K562 (cell line): Measurements from ENCODE around the gene VDAC1. TPM values are rescaled to one million over a fixed set of nuclear protein-coding genes. Genes with fewer than 3 reads are reported as not detected.
"Not testable (repeated sequence)": the region's sequence is repeated elsewhere in the genome, so short reads cannot be mapped to it uniquely, and the experiment has no call there.

ENCODE experiments used
- ATAC-seq: fragments of 200-7000 bp; cut with Tn5 transposase; 3 replicates; pipeline ENCODE4 v1.9.1; 2020; ENCODE audit warnings: moderate library complexity
- BruUV-seq: library from RNA; stranded (reverse); fragments of 400-500 nt; replicated peaks from 2 replicates; lab custom pipeline; 2021; lab: Mats Ljungman, UMichigan
- CTCF ChIA-PET: fragments of 300-600 bp; formaldehyde crosslinking; extraction: SDS; loops from one replicate; lab custom pipeline; 2021; ENCODE audit warnings: low intra/inter-chr PET ratio; lab: Yijun Ruan, JAX
- POLR2A ChIA-PET: fragments of 300-600, 350-650 bp; sonication (Branson Sonifier 250); formaldehyde crosslinking; extraction: SDS; loops from one replicate; lab custom pipeline; 2021; ENCODE audit warnings: antibody characterized with exemption, inconsistent platforms; lab: Yijun Ruan, JAX
- DNase-seq, 4 experiments: peaks; one replicate each; pipeline versions ENCODE4 v3.0.0 to v3.0.0-alpha.2; 2011 to 2018; ENCODE audit warnings: low spot score in 3 of 4, mixed read lengths in 3 of 4; ENCODE audit errors: extremely low read depth in 1 of 4
- FAIRE-seq: peaks from 2 replicates; lab custom pipeline; 2011; peaks lifted over from hg19 to GRCh38; lab: Jason Lieb, UNC
- H2AFZ ChIP-seq: 2 replicates; pipeline ENCODE4 v1.6.0; 2011; ENCODE audit warnings: low read depth, low read length, control low read depth, inconsistent platforms
- H3K27ac ChIP-seq: fragments of 200-600 bp; 3 replicates; pipeline ENCODE4 v1.8.0; 2011; ENCODE audit warnings: low read depth, mild to moderate bottlenecking, control low read depth, inconsistent platforms, low read length, moderate library complexity, mixed read lengths; ENCODE audit errors: extremely low read depth
- H3K27me3 ChIP-seq, 2 experiments: fragments of 300-600 bp in 1 of 2; 2 replicates in 1 of 2; 3 replicates in 1 of 2; pipeline versions ENCODE4 v1.6.0 to v1.8.0; 2011; ENCODE audit warnings: inconsistent platforms in 2 of 2, low read length in 2 of 2, mild to moderate bottlenecking in 1 of 2, mixed read lengths in 1 of 2, moderate library complexity in 1 of 2; ENCODE audit not compliant: control insufficient read depth in 2 of 2, insufficient read depth in 2 of 2
- H3K36me3 ChIP-seq: fragments of 300-600 bp; 3 replicates; pipeline ENCODE4 v1.8.0; 2011; ENCODE audit warnings: mild to moderate bottlenecking, low read length, inconsistent platforms; ENCODE audit not compliant: control insufficient read depth, insufficient read depth
- H3K4me1 ChIP-seq, 2 experiments: fragments of 200-600 bp in 1 of 2; replicated peaks in 1 of 2; 2 replicates in 1 of 2; 3 replicates in 1 of 2; pipeline versions ENCODE4 v1.5.1 to v1.8.0; 2011; ENCODE audit warnings: inconsistent platforms in 2 of 2, low read length in 2 of 2, mild to moderate bottlenecking in 1 of 2, mixed read lengths in 1 of 2, moderate library complexity in 1 of 2; ENCODE audit not compliant: control insufficient read depth in 2 of 2, insufficient read depth in 2 of 2
- H3K4me2 ChIP-seq: 2 replicates; pipeline ENCODE4 v1.6.1; 2011; ENCODE audit warnings: low read length, control low read depth, inconsistent platforms, mixed read lengths; ENCODE audit not compliant: insufficient read depth
- H3K4me3 ChIP-seq: fragments of 200-600 bp; sonication (generic), shearing (Covaris generic); 2 replicates; pipeline ENCODE4 v1.5.1; 2016; ENCODE audit warnings: control low read depth, inconsistent platforms
- H3K79me2 ChIP-seq: fragments of 200-600 bp; 3 replicates; pipeline ENCODE4 v1.8.0; 2011; ENCODE audit warnings: low read length, inconsistent platforms; ENCODE audit not compliant: control insufficient read depth, insufficient read depth
- H3K9ac ChIP-seq, 2 experiments: 2 replicates each; pipeline versions ENCODE4 v1.6.0 to v1.6.1; 2011; ENCODE audit warnings: low read depth in 2 of 2, low read length in 2 of 2, control low read depth in 1 of 2, inconsistent platforms in 1 of 2, mild to moderate bottlenecking in 1 of 2, mixed read lengths in 1 of 2; ENCODE audit not compliant: insufficient read depth in 1 of 2
- H3K9me1 ChIP-seq: one replicate; pipeline ENCODE4 v1.6.0; 2011; ENCODE audit warnings: inconsistent platforms, mild to moderate bottlenecking, low read length, moderate library complexity; ENCODE audit not compliant: control insufficient read depth, insufficient read depth
- H3K9me3 ChIP-seq: replicated peaks from 2 replicates; pipeline ENCODE4 v1.5.1; 2011; ENCODE audit warnings: low read depth, low read length, inconsistent platforms; ENCODE audit not compliant: control insufficient read depth, insufficient read depth
- H4K20me1 ChIP-seq: replicated peaks from 2 replicates; pipeline ENCODE4 v1.6.1; 2011; ENCODE audit warnings: low read length, inconsistent platforms, mixed read lengths; ENCODE audit not compliant: control insufficient read depth, insufficient read depth
- ARID2 ChIP-seq: fragments of 450-650 bp; IDR thresholded peaks from 2 replicates; pipeline ENCODE4 v1.6.1; 2017; ENCODE audit warnings: antibody characterized with exemption, mild to moderate bottlenecking
- CREB1 ChIP-seq, 2 experiments: sonication (generic) in 1 of 2; formaldehyde crosslinking in 1 of 2; IDR thresholded peaks; 2 replicates each; pipeline versions ENCODE4 v1.6.1 to v1.8.0; 2012 to 2022; ENCODE audit warnings: inconsistent platforms in 1 of 2, mild to moderate bottlenecking in 1 of 2, missing genetic modification reagents in 1 of 2, moderate library complexity in 1 of 2
- HNRNPL ChIP-seq: fragments of 200-400 bp; formaldehyde crosslinking; IDR thresholded peaks from 2 replicates; pipeline ENCODE4 v1.6.1; 2017; ENCODE audit warnings: low read depth, mild to moderate bottlenecking, low read length
- JUNB ChIP-seq: fragments of 450-650 bp; formaldehyde crosslinking; conservative IDR thresholded peaks from 2 replicates; pipeline ENCODE4 v1.4.0; 2020; ENCODE audit warnings: mild to moderate bottlenecking
- MYBL2 ChIP-seq, 2 experiments: fragments of 450-650 bp in 1 of 2; sonication (generic) in 1 of 2; formaldehyde crosslinking in 1 of 2; IDR thresholded peaks; 2 replicates each; pipeline versions ENCODE4 v1.6.1 to v1.8.1; 2017 to 2022; ENCODE audit warnings: borderline replicate concordance in 1 of 2, inconsistent platforms in 1 of 2, low read depth in 1 of 2, mild to moderate bottlenecking in 1 of 2, missing genetic modification reagents in 1 of 2, moderate library complexity in 1 of 2
- POLR2B ChIP-seq: fragments of 450-650 bp; IDR thresholded peaks from 2 replicates; pipeline ENCODE4 v1.6.1; 2018; ENCODE audit warnings: low read depth; ENCODE audit not compliant: partially characterized antibody
- SNRNP70 ChIP-seq: fragments of 200-400 bp; formaldehyde crosslinking; optimal IDR thresholded peaks from 2 replicates; pipeline ENCODE3; 2017; ENCODE audit warnings: low read depth, low read length
- SREBF2 ChIP-seq: sonication (generic); formaldehyde crosslinking; IDR thresholded peaks from 2 replicates; pipeline ENCODE4 v1.4.0; 2020; ENCODE audit warnings: mild to moderate bottlenecking, missing genetic modification reagents
- THRAP3 ChIP-seq: fragments of 450-650 bp; IDR thresholded peaks from 2 replicates; pipeline ENCODE4 v1.6.1; 2016; ENCODE audit warnings: mild to moderate bottlenecking, inconsistent platforms, borderline replicate concordance
- XRCC5 ChIP-seq: fragments of 200-400 bp; formaldehyde crosslinking; IDR thresholded peaks from 2 replicates; pipeline ENCODE4 v1.6.1; 2017; ENCODE audit warnings: low read depth, mild to moderate bottlenecking, low read length
- ZFPM2 ChIP-seq: fragments of 250-450 bp; sonication (Bioruptor Pico); IDR thresholded peaks from 2 replicates; pipeline ENCODE4 v1.5.1; 2022; ENCODE audit warnings: mild to moderate bottlenecking
- ZNF197 ChIP-seq: fragments of 200-800 bp; sonication (Bioruptor generic); IDR thresholded peaks from 2 replicates; pipeline ENCODE4 v1.6.1; 2016; ENCODE audit warnings: low read depth, missing genetic modification characterization, missing compliant biosample characterization
- WGBS: fragments of 100-300 bp; shearing (Covaris generic); methylation state at CpG from one replicate; pipeline ENCODE4 v1.1.6; 2016; ENCODE audit warnings: low coverage, mixed read lengths; ENCODE audit not compliant: insufficient coverage; ENCODE audit errors: missing lambda C conversion rate; 5-methylcytosine and 5-hydroxymethylcytosine counted together
- in situ Hi-C: fragments of 300-500 bp; cut with MboI; formaldehyde crosslinking; loops from 4 replicates; pipeline ENCODE4 v1.15.0; 2018; ENCODE audit warnings: inconsistent platforms, mixed read lengths
- intact Hi-C: fragments of 100-400 bp; cut with micrococcal nuclease; formaldehyde crosslinking; loops from 2 replicates; pipeline ENCODE4 v1.14.2; 2022
- polyA plus RNA-seq, 8 experiments: library from polyadenylated mRNA; depleted of rRNA in 4 of 8; stranded (reverse) in 5 of 8; unstranded in 3 of 8; fragments of >200 nt; fragmentation: Nextera tagmentation in 2 of 8; fragmentation: Illumina TruSeq in 1 of 8; extraction: Ambion mirVana in 2 of 8; extraction: Trizol in 1 of 8; gene quantifications; 2 replicates each; pipeline versions ENCODE4 v1.2.1 to v1.2.3, GENCODE V29; 2011 to 2014; ENCODE audit warnings: inconsistent platforms in 1 of 8, missing spikeins in 1 of 8
- total RNA-seq, 7 experiments: library from RNA; depleted of rRNA in 6 of 7; stranded (reverse); fragments of >200 nt in 6 of 7; fragmentation: Illumina TruSeq in 2 of 7; extraction: Trizol in 2 of 7; gene quantifications; 2 replicates each; pipeline versions ENCODE4 v1.2.1 to v1.2.3, GENCODE V29; 2011 to 2021; ENCODE audit warnings: low replicate concordance in 1 of 7

VDAC1 gene
- total and polyA plus RNA-seq, 9 of the 15 experiments (the other 6 are each of a cell fraction or from before 2014, with no cell fraction given) = 168 to 366 (median 293) TPM

GRCh38 chr5:134030303-134030964 lies 25.7 kb upstream of the VDAC1 start:
- BruUV-seq, H3K9ac ChIP-seq, H3K9me3 ChIP-seq, CTCF ChIA-PET, H3K4me1 ChIP-seq, H4K20me1 ChIP-seq, H3K4me3 ChIP-seq, H3K9me1 ChIP-seq, H3K79me2 ChIP-seq, ATAC-seq, intact Hi-C loops, H2AFZ ChIP-seq, DNase-seq, H3K36me3 ChIP-seq, FAIRE-seq, H3K4me2 ChIP-seq, H3K27ac ChIP-seq: not testable (repeated sequence)
- POLR2A ChIA-PET = interaction anchor here (0.6 kb wide), 1 partner anchor 157 kb away, joined by 3 read pairs; no protein-coding TSS in a partner anchor
- WGBS = 23% methylated on average over 4 of the region's 4 CpGs
- in situ Hi-C loops = loop anchor here (25.0 kb wide), 1 partner anchor 557 kb away; no protein-coding TSS in a partner anchor
- peaks cover 7 to 46% of the 10 kb centered on the region in 2 experiments; a peak in 4 of 5 replicates for H3K27me3 ChIP-seq

- POLR2A ChIA-PET = no interaction called here
- Histone ChIP-seq H3K4me3 (no peak overlapping the region), H3K4me2 (no peak overlapping the region), H3K79me2 (no peaks in the 10 kb centered on the region), H3K27me3 (peaks cover 7 to 34% of the 10 kb centered on the region in 2 experiments; a peak in 3 of 5 replicates), H3K9me1 (no peaks in the 10 kb centered on the region), H3K4me1 (no peaks in the 10 kb centered on the region), H3K9ac (no peak overlapping the region), H3K27ac (no peak overlapping the region), H2AFZ (no peak overlapping the region), H3K9me3 (0 out of 2 replicates have a peak, but pooled peaks cover 2% of the 10 kb centered on the region), H3K36me3 (no peaks in the 10 kb centered on the region), H4K20me1 (no peaks in the 10 kb centered on the region)
- no TSS peak for BruUV-seq
- CTCF ChIA-PET = no interaction called here
- FAIRE-seq (no peak), ATAC-seq (no peak), DNase-seq (no peak)
- 7% methylated on average over 2 of the region's 2 CpGs for WGBS
- intact Hi-C loops (no loop called here), in situ Hi-C loops (loop anchor here (25.0 kb wide), 1 partner anchor 558 kb away; no protein-coding TSS in a partner anchor)
- TF ChIP-seq HNRNPL (no peak), CREB1 (IDR thresholded peaks at IDR 0.05) (no peak), CREB1 (CRISPR knock-in tag; IDR thresholded peaks at IDR 0.05) (no peak), ZNF197 (CRISPR knock-in tag) (no peak), XRCC5 (no peak), POLR2B (no peak), JUNB (no peak), SNRNP70 (no peak), MYBL2 (IDR thresholded peaks at IDR 0.05; ENCODE audit: low read depth) (no peak), MYBL2 (CRISPR knock-in tag; IDR thresholded peaks at IDR 0.05; ENCODE audit: borderline replicate concordance) (no peak), ZFPM2 (CRISPR knock-in tag) (no peak), SREBF2 (CRISPR knock-in tag) (no peak), THRAP3 (no peak), ARID2 (no peak)
Observed at GRCh38 chr5:134029156-134029555, 24.4 kb upstream of the VDAC1 start.
